Measurements from ENCODE around the gene WWC2.

Gene WWC2

DNA sequence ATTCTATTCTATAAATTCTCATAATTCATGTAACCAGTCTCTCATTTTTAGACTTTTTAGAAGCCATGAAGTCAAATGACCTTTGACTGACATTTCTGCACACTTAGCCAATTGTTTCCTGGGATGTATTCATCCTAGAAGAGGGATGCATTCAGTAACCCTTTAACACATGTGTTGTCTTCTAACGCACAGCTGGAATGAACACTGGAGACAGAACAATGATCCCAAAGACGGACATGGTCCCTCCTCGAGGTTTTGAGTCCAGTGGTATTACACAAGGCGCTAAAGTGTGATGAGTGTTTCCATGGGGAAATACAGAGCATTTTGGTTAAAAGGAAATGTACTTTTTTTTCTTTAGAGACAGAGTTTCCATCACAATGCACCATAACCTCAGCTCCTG is 263.0 kb downstream of the WWC2 start:
- Histone ChIP-seq H3K9me3 (ENCODE audit: control insufficient read depth, low read length) (no peaks in the 10 kb centered on the region), H2AFZ (no peak overlapping the region), H3K27me3 (ENCODE audit: control insufficient read depth, insufficient read depth, low read length) (no peaks in the 10 kb centered on the region), H3K4me1 (no peaks in the 10 kb centered on the region), H3K36me3 (ENCODE audit: control insufficient read depth, insufficient read depth, low read length) (no peaks in the 10 kb centered on the region), H3K79me2 (no peaks in the 10 kb centered on the region), H3K4me2 (ENCODE audit: low read length) (no peak overlapping the region), H3K4me3 (ENCODE audit: low read depth, low read length) (no peak overlapping the region), H3K27ac (no peak overlapping the region), H3K9ac (no peak overlapping the region)
- TF ChIP-seq, protein P1, sequence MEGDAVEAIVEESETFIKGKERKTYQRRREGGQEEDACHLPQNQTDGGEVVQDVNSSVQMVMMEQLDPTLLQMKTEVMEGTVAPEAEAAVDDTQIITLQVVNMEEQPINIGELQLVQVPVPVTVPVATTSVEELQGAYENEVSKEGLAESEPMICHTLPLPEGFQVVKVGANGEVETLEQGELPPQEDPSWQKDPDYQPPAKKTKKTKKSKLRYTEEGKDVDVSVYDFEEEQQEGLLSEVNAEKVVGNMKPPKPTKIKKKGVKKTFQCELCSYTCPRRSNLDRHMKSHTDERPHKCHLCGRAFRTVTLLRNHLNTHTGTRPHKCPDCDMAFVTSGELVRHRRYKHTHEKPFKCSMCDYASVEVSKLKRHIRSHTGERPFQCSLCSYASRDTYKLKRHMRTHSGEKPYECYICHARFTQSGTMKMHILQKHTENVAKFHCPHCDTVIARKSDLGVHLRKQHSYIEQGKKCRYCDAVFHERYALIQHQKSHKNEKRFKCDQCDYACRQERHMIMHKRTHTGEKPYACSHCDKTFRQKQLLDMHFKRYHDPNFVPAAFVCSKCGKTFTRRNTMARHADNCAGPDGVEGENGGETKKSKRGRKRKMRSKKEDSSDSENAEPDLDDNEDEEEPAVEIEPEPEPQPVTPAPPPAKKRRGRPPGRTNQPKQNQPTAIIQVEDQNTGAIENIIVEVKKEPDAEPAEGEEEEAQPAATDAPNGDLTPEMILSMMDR (IDR thresholded peaks at IDR 0.05): no peak

DNA sequence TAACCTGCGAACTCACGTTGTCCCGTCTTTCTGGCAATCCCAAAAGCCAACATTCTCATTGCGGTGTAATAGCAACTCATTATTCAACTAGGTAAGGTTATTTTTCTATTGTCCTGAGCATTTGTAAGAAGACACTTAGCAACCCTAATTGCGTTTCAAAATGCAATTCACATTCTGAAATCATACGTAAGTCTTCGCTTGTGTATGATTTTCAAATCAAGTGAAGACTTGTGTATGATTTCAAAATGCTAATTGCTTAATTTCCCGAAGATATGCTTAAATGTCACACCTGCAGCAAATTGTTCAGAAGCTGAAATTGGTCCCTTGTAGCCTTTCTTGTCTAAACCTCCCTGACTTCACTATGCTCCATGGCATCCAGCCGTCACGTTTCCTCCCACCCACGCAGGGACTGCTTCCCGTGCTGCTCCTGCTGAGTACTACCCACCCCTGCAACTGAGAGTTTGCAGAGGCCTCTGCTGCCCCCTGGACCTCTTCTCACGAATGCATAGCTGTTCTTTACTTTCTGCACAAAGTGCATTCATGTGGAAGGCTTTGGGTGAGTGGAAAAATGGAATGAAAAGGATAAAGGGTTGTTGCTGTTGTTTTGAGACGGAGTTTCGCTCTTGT is 264.0 kb downstream of the WWC2 start:
- Histone ChIP-seq H3K4me3 (ENCODE audit: low read depth, low read length) (no peak overlapping the region), H3K9me3 (ENCODE audit: control insufficient read depth, low read length) (no peaks in the 10 kb centered on the region), H3K79me2 (no peaks in the 10 kb centered on the region), H3K9ac (no peak overlapping the region), H3K36me3 (ENCODE audit: control insufficient read depth, insufficient read depth, low read length) (no peaks in the 10 kb centered on the region), H3K4me1 (no peaks in the 10 kb centered on the region), H3K4me2 (ENCODE audit: low read length) (no peak overlapping the region), H3K27me3 (ENCODE audit: control insufficient read depth, insufficient read depth, low read length) (no peaks in the 10 kb centered on the region), H2AFZ (no peak overlapping the region), H3K27ac (no peak overlapping the region)
- TF ChIP-seq, protein P1 (IDR thresholded peaks at IDR 0.05): no peak

DNA sequence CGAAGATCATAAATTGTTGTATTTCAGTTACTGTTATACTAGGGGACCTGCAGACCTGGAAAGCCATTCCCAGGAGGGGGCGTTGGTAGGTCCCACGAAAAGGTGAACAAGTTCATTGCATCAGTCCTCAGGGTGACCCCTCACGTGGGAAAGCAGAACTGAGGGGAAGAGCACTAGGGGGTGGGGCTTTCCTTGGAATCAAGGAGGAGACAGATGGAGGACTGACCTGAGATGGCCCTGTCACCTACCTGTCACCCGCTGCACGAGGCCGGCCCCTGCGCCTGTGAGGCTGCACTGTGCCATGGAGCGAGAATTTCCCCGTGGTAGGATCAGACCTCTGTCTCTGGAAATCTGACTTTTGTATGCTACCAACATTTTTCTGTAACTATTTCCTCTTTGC is 265.0 kb downstream of the WWC2 start:
- Histone ChIP-seq H3K27me3 (ENCODE audit: control insufficient read depth, insufficient read depth, low read length) (no peaks in the 10 kb centered on the region), H3K4me2 (ENCODE audit: low read length) (no peak overlapping the region), H3K36me3 (ENCODE audit: control insufficient read depth, insufficient read depth, low read length) (no peaks in the 10 kb centered on the region), H3K9me3 (ENCODE audit: control insufficient read depth, low read length) (no peaks in the 10 kb centered on the region), H3K27ac (no peak overlapping the region), H3K9ac (no peak overlapping the region), H3K4me3 (ENCODE audit: low read depth, low read length) (no peak overlapping the region), H3K4me1 (no peaks in the 10 kb centered on the region), H2AFZ (no peak overlapping the region), H3K79me2 (no peaks in the 10 kb centered on the region)
- TF ChIP-seq, protein P1 (IDR thresholded peaks at IDR 0.05): no peak

DNA sequence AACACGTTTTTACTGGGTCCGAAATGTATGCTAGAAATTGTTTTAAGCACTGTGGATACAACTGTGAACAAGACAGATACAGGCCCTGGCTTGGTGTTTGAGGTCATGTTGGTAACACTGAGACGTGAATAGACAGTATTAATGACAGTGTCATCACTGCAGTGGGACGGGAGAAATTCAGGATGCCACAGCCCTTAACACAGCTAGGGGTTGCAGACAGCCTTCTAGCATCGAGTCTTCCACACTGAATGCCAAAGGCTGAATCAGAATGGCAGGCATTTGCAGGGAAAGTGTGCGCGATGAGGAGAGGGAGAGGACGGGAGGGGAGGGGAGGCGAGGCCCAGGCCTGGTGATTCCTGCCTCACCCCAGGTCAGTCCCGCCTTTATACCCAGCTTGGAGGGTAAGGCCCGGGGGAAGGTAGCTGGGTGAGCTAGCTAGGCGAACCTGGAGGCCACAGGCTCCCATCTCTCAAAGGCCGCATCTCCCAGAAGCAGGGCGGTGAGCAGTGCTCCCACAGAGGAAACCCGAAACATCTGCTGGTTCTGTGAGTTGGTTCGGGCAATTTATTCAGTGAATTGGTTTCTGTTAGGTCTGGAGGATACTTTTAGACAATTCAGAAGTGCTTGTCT is 267.3 kb downstream of the WWC2 start:
- H3K4me2 ChIP-seq (ENCODE audit: low read length): no peak overlapping the region
- H3K9ac ChIP-seq: no peak overlapping the region
- no peaks in the 10 kb centered on the region for H3K4me1 ChIP-seq
- no peaks in the 10 kb centered on the region for H3K36me3 ChIP-seq (ENCODE audit: control insufficient read depth, insufficient read depth, low read length)
- no peaks in the 10 kb centered on the region for H3K9me3 ChIP-seq (ENCODE audit: control insufficient read depth, low read length)
- no peak overlapping the region for H3K27ac ChIP-seq
- no peaks in the 10 kb centered on the region for H3K79me2 ChIP-seq
- H3K27me3 ChIP-seq (ENCODE audit: control insufficient read depth, insufficient read depth, low read length): no peaks in the 10 kb centered on the region
- TF ChIP-seq, protein P1 (IDR thresholded peaks at IDR 0.05): no peak
- no peak overlapping the region for H3K4me3 ChIP-seq (ENCODE audit: low read depth, low read length)
- H2AFZ ChIP-seq: no peak overlapping the region

DNA sequence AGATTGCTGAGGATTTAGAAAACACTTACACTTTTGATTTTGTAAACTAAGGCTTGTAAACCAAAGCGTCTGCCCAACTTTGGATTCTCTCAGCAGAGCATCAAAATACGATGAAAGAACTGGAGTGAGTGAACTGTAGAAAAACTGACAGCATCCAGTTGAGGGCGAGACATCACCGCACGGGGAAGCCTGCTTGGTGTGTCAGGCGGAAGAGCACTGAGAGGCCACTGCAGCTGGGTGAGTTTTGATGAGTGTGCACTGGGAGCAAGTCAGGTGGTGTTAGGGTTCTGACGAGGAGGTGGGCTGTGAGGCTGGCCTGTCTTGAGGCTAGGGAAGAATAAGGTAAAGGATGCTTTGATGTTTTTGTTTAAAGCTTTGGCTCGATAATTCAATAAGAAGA is 270.0 kb downstream of the WWC2 start:
- Histone ChIP-seq H3K36me3 (ENCODE audit: control insufficient read depth, insufficient read depth, low read length) (no peaks in the 10 kb centered on the region), H3K4me3 (ENCODE audit: low read depth, low read length) (no peak overlapping the region), H2AFZ (no peak overlapping the region), H3K9ac (no peak overlapping the region), H3K79me2 (no peaks in the 10 kb centered on the region), H3K4me2 (ENCODE audit: low read length) (no peak overlapping the region), H3K27ac (no peak overlapping the region), H3K9me3 (ENCODE audit: control insufficient read depth, low read length) (no peaks in the 10 kb centered on the region), H3K27me3 (ENCODE audit: control insufficient read depth, insufficient read depth, low read length) (no peaks in the 10 kb centered on the region), H3K4me1 (no peaks in the 10 kb centered on the region)
- TF ChIP-seq, protein P1 (IDR thresholded peaks at IDR 0.05): no peak

Measured in parathyroid adenoma (tissue), 2 donors.